Neural crest cell (in vitro differentiated cells): Measurements from ENCODE around the gene GABRG3. TPM values are rescaled to one million over a fixed set of nuclear protein-coding genes. Genes with fewer than 3 reads are reported as not detected.

Source experiments
- DNase-seq: peaks from one replicate; pipeline ENCODE4 v3.0.0; 2021; ENCODE audit warnings: low read depth, mixed read lengths, low spot score
- H3K27ac Mint-ChIP-seq: one replicate; pipeline ENCODE4 v1.8.0; 2021; ENCODE audit warnings: mild to moderate bottlenecking, mixed read lengths; ENCODE audit not compliant: unreplicated experiment
- H3K27me3 Mint-ChIP-seq: 2 replicates; pipeline ENCODE4 v1.8.0; 2021; ENCODE audit warnings: low read depth, mild to moderate bottlenecking, mixed read lengths
- H3K36me3 Mint-ChIP-seq: 2 replicates; pipeline ENCODE4 v1.8.0; 2021; ENCODE audit warnings: low read depth, mild to moderate bottlenecking, mixed read lengths
- H3K4me1 Mint-ChIP-seq: 2 replicates; pipeline ENCODE4 v1.8.0; 2021; ENCODE audit warnings: mixed read lengths
- H3K4me3 Mint-ChIP-seq: one replicate; pipeline ENCODE4 v1.8.0; 2021; ENCODE audit warnings: mild to moderate bottlenecking, mixed read lengths
- H3K9me3 Mint-ChIP-seq: 2 replicates; pipeline ENCODE4 v1.8.0; 2021; ENCODE audit warnings: mixed read lengths
- CTCF ChIP-seq: fragments of 200-600 bp; sonication (generic); conservative IDR thresholded peaks from 2 replicates; pipeline ENCODE4 v1.5.0; 2021; ENCODE audit warnings: antibody characterized with exemption, mild to moderate bottlenecking
- long read RNA-seq: library from polyadenylated mRNA; unstranded; transcript quantifications from one replicate; pipeline ENCODE4 v2.0.0, GENCODE V29; 2020
- total RNA-seq: library from RNA; stranded (reverse); gene quantifications from 2 replicates; pipeline ENCODE4 v1.2.1, GENCODE V29; 2021

The GABRG3 gene
- total RNA-seq: 4.5 and 5.2 TPM in 2 replicates
- long read RNA-seq, partial matches to known transcripts: 0 of 2 reads
- long read RNA-seq, other reads (novel, unspliced or antisense): 0 of 2 reads

GRCh38 chr15:26970712-26971210, at the start of gene GABRG3:
Gene GABRG3 (plus strand): TSS chr15:26971181.
- Mint-ChIP-seq H3K36me3 (no peaks in the 10 kb centered on the region), H3K27me3 (peaks cover 42% of the 10 kb centered on the region), H3K4me1 (peaks cover 24% of the 10 kb centered on the region), H3K27ac (no peak within 1 kb of the TSS), H3K9me3 (no peaks in the 10 kb centered on the region), H3K4me3 (peak within 1 kb of the TSS; percentile 87)
- TF ChIP-seq CTCF: no peak
- peak; percentile 65 for DNase-seq

- H3K9me3 Mint-ChIP-seq: peaks cover 15% of the 10 kb centered on the region
- H3K36me3 Mint-ChIP-seq: peaks cover 9% of the 10 kb centered on the region
- no peak overlapping the region for H3K4me3 Mint-ChIP-seq
- peaks cover 2% of the 10 kb centered on the region for H3K27me3 Mint-ChIP-seq
- DNase-seq: no peak
- no peaks in the 10 kb centered on the region for H3K4me1 Mint-ChIP-seq
- TF ChIP-seq CTCF: no peak
- no peak overlapping the region for H3K27ac Mint-ChIP-seq
Measured at GRCh38 chr15:26921433-26921832, 49.5 kb upstream of the GABRG3 start.

GRCh38 chr15:26926081-26926480, 44.9 kb upstream of the GABRG3 start:
- Mint-ChIP-seq H3K36me3 (no peaks in the 10 kb centered on the region), H3K4me1 (no peaks in the 10 kb centered on the region), H3K27me3 (no peaks in the 10 kb centered on the region), H3K4me3 (no peak overlapping the region), H3K9me3 (peaks cover 4% of the 10 kb centered on the region), H3K27ac (no peak overlapping the region)
- no peak for TF ChIP-seq CTCF
- no peak for DNase-seq

- H3K9me3 Mint-ChIP-seq: no peaks in the 10 kb centered on the region
- no peak for TF ChIP-seq CTCF
- no peak overlapping the region for H3K4me3 Mint-ChIP-seq
- H3K27ac Mint-ChIP-seq: no peak overlapping the region
- H3K36me3 Mint-ChIP-seq: no peaks in the 10 kb centered on the region
- DNase-seq: no peak
- no peaks in the 10 kb centered on the region for H3K4me1 Mint-ChIP-seq
- no peaks in the 10 kb centered on the region for H3K27me3 Mint-ChIP-seq
Measured at GRCh38 chr15:26928051-26928450, 42.9 kb upstream of the GABRG3 start.

- no peak overlapping the region for H3K4me3 Mint-ChIP-seq
- no peaks in the 10 kb centered on the region for H3K4me1 Mint-ChIP-seq
- no peaks in the 10 kb centered on the region for H3K36me3 Mint-ChIP-seq
- no peak for DNase-seq
- H3K27ac Mint-ChIP-seq: peak overlapping the region; percentile 27
- H3K9me3 Mint-ChIP-seq: no peaks in the 10 kb centered on the region
- TF ChIP-seq CTCF: no peak
- H3K27me3 Mint-ChIP-seq: no peaks in the 10 kb centered on the region
Measured at GRCh38 chr15:26929588-26929987, 41.4 kb upstream of the GABRG3 start.

- Mint-ChIP-seq H3K4me1 (no peaks in the 10 kb centered on the region), H3K4me3 (no peak overlapping the region), H3K36me3 (no peaks in the 10 kb centered on the region), H3K27ac (no peak overlapping the region), H3K27me3 (no peaks in the 10 kb centered on the region), H3K9me3 (no peaks in the 10 kb centered on the region)
- no peak for DNase-seq
- no peak for TF ChIP-seq CTCF
Measured at GRCh38 chr15:26934848-26935247, 36.1 kb upstream of the GABRG3 start.
